Measurements from ENCODE around the gene DCST1. TPM values are rescaled to one million over a fixed set of nuclear protein-coding genes. Genes with fewer than 3 reads are reported as not detected.
A peak's percentile ranks its signal among the peaks of the same experiment; 100 is the strongest.

DCST1 gene
- total and polyA plus RNA-seq, 2 of the 13 experiments (the other 11 are each of a cell fraction or from before 2014, with no cell fraction given), result 0.04 TPM; not detected in 1

DNA sequence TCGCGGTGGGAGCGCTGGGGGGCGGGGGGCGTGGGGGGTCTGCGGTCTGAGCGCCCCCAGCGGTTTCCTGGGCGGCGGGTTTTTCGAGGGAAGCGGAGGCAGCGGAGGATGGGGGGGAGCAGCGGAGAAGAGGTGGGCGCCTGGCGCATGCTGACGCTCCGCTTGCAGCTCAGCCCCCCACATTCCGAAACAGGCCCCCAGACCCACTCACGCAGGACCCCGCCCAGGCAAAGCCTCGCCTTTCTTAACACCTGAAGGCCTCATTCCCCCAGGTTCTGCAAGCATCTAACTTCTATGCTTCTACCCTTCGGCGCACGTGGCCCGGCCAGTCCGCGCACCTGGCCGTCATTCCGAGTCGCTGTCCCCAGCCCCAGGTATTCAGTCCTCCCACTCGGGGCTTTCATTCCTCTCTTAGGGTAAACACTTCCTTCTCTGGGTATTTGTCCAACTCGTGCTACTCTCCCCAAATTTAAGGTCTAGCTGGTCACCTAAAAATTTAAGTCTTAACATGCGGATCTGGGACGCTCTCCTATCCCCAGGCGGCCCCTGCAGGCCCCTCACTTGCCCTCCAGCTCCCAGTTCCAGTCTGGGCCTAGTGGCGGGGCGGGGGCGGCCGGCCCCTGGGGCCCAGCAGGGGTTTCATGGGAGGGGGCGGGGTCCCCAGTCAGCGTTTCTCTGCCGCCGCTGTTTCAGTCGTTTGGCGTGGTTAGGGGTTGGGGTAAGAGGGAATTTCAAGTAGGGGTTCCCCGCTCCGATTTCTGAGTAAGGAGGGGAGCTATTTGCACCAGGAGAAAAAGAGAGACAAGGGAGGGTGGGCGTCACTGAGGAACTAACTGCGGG, 33.8 kb upstream of the DCST1 start (continued):
- TF ChIP-seq, protein P1, sequence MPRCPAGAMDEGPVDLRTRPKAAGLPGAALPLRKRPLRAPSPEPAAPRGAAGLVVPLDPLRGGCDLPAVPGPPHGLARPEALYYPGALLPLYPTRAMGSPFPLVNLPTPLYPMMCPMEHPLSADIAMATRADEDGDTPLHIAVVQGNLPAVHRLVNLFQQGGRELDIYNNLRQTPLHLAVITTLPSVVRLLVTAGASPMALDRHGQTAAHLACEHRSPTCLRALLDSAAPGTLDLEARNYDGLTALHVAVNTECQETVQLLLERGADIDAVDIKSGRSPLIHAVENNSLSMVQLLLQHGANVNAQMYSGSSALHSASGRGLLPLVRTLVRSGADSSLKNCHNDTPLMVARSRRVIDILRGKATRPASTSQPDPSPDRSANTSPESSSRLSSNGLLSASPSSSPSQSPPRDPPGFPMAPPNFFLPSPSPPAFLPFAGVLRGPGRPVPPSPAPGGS (CRISPR knock-in tag; IDR thresholded peaks at IDR 0.05), result 0 out of 2 replicates have a peak, but pooled peaks have one; percentile 59
- TF ChIP-seq EP300 (IDR thresholded peaks at IDR 0.05; ENCODE audit: low read depth in 2 of 2, low read length in 2 of 2), result no peak
- no peak for TF ChIP-seq EP300 (CRISPR knock-in tag; IDR thresholded peaks at IDR 0.05; ENCODE audit: borderline replicate concordance)
- TF ChIP-seq CAMTA2 (CRISPR knock-in tag; IDR thresholded peaks at IDR 0.05; ENCODE audit: borderline replicate concordance), result no peak
- TF ChIP-seq, protein P2, sequence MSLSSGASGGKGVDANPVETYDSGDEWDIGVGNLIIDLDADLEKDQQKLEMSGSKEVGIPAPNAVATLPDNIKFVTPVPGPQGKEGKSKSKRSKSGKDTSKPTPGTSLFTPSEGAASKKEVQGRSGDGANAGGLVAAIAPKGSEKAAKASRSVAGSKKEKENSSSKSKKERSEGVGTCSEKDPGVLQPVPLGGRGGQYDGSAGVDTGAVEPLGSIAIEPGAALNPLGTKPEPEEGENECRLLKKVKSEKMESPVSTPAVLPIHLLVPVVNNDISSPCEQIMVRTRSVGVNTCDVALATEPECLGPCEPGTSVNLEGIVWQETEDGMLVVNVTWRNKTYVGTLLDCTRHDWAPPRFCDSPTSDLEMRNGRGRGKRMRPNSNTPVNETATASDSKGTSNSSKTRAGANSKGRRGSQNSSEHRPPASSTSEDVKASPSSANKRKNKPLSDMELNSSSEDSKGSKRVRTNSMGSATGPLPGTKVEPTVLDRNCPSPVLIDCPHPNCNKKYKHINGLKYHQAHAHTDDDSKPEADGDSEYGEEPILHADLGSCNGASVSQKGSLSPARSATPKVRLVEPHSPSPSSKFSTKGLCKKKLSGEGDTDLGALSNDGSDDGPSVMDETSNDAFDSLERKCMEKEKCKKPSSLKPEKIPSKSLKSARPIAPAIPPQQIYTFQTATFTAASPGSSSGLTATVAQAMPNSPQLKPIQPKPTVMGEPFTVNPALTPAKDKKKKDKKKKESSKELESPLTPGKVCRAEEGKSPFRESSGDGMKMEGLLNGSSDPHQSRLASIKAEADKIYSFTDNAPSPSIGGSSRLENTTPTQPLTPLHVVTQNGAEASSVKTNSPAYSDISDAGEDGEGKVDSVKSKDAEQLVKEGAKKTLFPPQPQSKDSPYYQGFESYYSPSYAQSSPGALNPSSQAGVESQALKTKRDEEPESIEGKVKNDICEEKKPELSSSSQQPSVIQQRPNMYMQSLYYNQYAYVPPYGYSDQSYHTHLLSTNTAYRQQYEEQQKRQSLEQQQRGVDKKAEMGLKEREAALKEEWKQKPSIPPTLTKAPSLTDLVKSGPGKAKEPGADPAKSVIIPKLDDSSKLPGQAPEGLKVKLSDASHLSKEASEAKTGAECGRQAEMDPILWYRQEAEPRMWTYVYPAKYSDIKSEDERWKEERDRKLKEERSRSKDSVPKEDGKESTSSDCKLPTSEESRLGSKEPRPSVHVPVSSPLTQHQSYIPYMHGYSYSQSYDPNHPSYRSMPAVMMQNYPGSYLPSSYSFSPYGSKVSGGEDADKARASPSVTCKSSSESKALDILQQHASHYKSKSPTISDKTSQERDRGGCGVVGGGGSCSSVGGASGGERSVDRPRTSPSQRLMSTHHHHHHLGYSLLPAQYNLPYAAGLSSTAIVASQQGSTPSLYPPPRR (CRISPR knock-in tag; IDR thresholded peaks at IDR 0.05; ENCODE audit: borderline replicate concordance), result no peak
- TF ChIP-seq ZNF326 (CRISPR knock-in tag; IDR thresholded peaks at IDR 0.05; ENCODE audit: borderline replicate concordance), result no peak
- TF ChIP-seq HNRNPH1 (optimal IDR thresholded peaks at IDR 0.05; ENCODE audit: low read depth, low read length), result no peak
- no peak for TF ChIP-seq ZKSCAN8 (CRISPR knock-in tag; IDR thresholded peaks at IDR 0.05; ENCODE audit: borderline replicate concordance)
- 0 out of 2 replicates have a peak, but pooled peaks have one; percentile 55 for TF ChIP-seq ZNF274 (CRISPR knock-in tag; IDR thresholded peaks at IDR 0.05)
- TF ChIP-seq, protein P3, sequence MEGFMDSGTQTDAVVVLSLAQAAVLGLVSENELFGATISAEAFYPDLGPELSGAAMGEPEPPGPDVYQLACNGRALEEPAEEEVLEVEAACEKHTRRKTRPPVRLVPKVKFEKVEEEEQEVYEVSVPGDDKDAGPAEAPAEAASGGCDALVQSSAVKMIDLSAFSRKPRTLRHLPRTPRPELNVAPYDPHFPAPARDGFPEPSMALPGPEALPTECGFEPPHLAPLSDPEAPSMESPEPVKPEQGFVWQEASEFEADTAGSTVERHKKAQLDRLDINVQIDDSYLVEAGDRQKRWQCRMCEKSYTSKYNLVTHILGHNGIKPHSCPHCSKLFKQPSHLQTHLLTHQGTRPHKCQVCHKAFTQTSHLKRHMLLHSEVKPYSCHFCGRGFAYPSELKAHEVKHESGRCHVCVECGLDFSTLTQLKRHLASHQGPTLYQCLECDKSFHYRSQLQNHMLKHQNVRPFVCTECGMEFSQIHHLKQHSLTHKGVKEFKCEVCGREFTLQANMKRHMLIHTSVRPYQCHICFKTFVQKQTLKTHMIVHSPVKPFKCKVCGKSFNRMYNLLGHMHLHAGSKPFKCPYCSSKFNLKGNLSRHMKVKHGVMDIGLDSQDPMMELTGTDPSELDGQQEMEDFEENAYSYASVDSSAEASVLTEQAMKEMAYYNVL (CRISPR knock-in tag; IDR thresholded peaks at IDR 0.05; ENCODE audit: borderline replicate concordance), result peak; percentile 45; the same call in 1 of the 2 replicates
- TF ChIP-seq, protein P4, sequence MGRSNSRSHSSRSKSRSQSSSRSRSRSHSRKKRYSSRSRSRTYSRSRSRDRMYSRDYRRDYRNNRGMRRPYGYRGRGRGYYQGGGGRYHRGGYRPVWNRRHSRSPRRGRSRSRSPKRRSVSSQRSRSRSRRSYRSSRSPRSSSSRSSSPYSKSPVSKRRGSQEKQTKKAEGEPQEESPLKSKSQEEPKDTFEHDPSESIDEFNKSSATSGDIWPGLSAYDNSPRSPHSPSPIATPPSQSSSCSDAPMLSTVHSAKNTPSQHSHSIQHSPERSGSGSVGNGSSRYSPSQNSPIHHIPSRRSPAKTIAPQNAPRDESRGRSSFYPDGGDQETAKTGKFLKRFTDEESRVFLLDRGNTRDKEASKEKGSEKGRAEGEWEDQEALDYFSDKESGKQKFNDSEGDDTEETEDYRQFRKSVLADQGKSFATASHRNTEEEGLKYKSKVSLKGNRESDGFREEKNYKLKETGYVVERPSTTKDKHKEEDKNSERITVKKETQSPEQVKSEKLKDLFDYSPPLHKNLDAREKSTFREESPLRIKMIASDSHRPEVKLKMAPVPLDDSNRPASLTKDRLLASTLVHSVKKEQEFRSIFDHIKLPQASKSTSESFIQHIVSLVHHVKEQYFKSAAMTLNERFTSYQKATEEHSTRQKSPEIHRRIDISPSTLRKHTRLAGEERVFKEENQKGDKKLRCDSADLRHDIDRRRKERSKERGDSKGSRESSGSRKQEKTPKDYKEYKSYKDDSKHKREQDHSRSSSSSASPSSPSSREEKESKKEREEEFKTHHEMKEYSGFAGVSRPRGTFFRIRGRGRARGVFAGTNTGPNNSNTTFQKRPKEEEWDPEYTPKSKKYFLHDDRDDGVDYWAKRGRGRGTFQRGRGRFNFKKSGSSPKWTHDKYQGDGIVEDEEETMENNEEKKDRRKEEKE (IDR thresholded peaks at IDR 0.05), result no peak
- no peak for TF ChIP-seq SSRP1 (CRISPR knock-in tag; IDR thresholded peaks at IDR 0.05)
- TF ChIP-seq, protein P5, sequence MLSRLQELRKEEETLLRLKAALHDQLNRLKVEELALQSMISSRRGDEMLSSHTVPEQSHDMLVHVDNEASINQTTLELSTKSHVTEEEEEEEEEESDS (CRISPR knock-in tag; IDR thresholded peaks at IDR 0.05; ENCODE audit: borderline replicate concordance), result no peak
